HepG2 (cell line): ENCODE data around the gene KIF15.

Experiments used
- ATAD3A ChIP-seq: sonication (generic); formaldehyde crosslinking; IDR thresholded peaks from 2 replicates; pipeline ENCODE4 v1.4.0; 2020; ENCODE audit warnings: missing genetic modification reagents
- CHD2 ChIP-seq: IDR thresholded peaks from 2 replicates; pipeline ENCODE4 v1.6.1; 2011; ENCODE audit warnings: low read depth, low read length, improper control_type of control experiment
- EP300 ChIP-seq, 3 experiments: sonication (generic) in 1 of 3; formaldehyde crosslinking in 1 of 3; IDR thresholded peaks; 2 replicates each; pipeline versions ENCODE4 v1.5.1 to v1.6.1; 2011 to 2020; ENCODE audit warnings: low read depth in 2 of 3, low read length in 2 of 3, borderline replicate concordance in 1 of 3, improper control_type of control experiment in 1 of 3, mild to moderate bottlenecking in 1 of 3, missing genetic modification reagents in 1 of 3, moderate library complexity in 1 of 3
- TFAP4 ChIP-seq: sonication (generic); IDR thresholded peaks from 2 replicates; pipeline ENCODE4 v1.6.1; 2016; ENCODE audit warnings: low read depth, borderline replicate concordance
- TF ChIP-seq, protein P1 (sequence below): sonication (generic); formaldehyde crosslinking; IDR thresholded peaks from 2 replicates; pipeline ENCODE4 v1.5.0; 2020; ENCODE audit warnings: mild to moderate bottlenecking, missing genetic modification reagents, moderate library complexity

- TF ChIP-seq EP300 (IDR thresholded peaks at IDR 0.05; ENCODE audit: low read depth in 2 of 2, low read length in 2 of 2) (no peak), EP300 (CRISPR knock-in tag; IDR thresholded peaks at IDR 0.05; ENCODE audit: borderline replicate concordance) (no peak), CHD2 (no peak), TFAP4 (no peak), ATAD3A (CRISPR knock-in tag) (no peak)
- TF ChIP-seq, protein P1, sequence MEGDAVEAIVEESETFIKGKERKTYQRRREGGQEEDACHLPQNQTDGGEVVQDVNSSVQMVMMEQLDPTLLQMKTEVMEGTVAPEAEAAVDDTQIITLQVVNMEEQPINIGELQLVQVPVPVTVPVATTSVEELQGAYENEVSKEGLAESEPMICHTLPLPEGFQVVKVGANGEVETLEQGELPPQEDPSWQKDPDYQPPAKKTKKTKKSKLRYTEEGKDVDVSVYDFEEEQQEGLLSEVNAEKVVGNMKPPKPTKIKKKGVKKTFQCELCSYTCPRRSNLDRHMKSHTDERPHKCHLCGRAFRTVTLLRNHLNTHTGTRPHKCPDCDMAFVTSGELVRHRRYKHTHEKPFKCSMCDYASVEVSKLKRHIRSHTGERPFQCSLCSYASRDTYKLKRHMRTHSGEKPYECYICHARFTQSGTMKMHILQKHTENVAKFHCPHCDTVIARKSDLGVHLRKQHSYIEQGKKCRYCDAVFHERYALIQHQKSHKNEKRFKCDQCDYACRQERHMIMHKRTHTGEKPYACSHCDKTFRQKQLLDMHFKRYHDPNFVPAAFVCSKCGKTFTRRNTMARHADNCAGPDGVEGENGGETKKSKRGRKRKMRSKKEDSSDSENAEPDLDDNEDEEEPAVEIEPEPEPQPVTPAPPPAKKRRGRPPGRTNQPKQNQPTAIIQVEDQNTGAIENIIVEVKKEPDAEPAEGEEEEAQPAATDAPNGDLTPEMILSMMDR (CRISPR knock-in tag) = no peak
These were observed 114.0 kb downstream of the KIF15 start for GRCh38 chr3:44875596-44875995.
